Measurements from ENCODE around the gene WDR49. TPM values are rescaled to one million over a fixed set of nuclear protein-coding genes. Genes with fewer than 3 reads are reported as not detected.

The WDR49 gene
- 0.22 TPM in 1 of 2 replicates, not detected in the other for total RNA-seq (2012; rRNA removed)

- Histone ChIP-seq H3K4me2 (ENCODE audit: low read length) (no peak within 1 kb of the TSS), H3K9ac (ENCODE audit: low read depth, low read length) (no peak within 1 kb of the TSS), H3K27me3 (ENCODE audit: control insufficient read depth, insufficient read depth, low read length) (no peaks in the 10 kb centered on the region), H3K4me1 (ENCODE audit: control insufficient read depth, insufficient read depth, low read length) (no peaks in the 10 kb centered on the region), H3K36me3 (ENCODE audit: insufficient read depth, low read length) (no peaks in the 10 kb centered on the region), H3K9me3 (replicated peaks; ENCODE audit: low read length) (no peaks in the 10 kb centered on the region), H3K4me3 (ENCODE audit: low read length) (no peak within 1 kb of the TSS)
These were observed at the start of gene WDR49 for GRCh38 chr3:167653760-167654159. Gene WDR49, minus strand, starts transcription at chr3:167653942. Its CDS starts 517 bp downstream, at chr3:167653425.

DNA sequence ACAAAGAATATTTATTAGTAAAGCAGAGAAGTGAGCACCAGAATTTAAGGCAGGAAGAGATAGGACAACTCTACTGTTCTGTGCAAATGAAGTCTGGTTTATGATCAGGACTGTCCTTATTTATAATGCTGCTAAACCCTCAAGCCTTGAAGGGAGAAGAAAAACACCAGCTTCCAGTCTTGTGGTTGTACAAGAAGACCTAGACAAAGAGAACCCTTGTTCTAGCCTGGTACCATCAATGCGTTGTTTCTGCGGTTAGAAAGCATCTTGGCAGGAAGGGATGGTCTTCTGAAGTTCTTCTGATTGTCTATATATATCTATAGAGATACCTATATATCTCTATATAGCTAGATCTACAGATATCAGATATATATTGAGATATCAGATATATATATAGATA is 47.2 kb upstream of the WDR49 start:
- H3K27me3 ChIP-seq (ENCODE audit: control insufficient read depth, insufficient read depth, low read length): no peaks in the 10 kb centered on the region
- no peak overlapping the region for H3K4me3 ChIP-seq (ENCODE audit: low read length)

DNA sequence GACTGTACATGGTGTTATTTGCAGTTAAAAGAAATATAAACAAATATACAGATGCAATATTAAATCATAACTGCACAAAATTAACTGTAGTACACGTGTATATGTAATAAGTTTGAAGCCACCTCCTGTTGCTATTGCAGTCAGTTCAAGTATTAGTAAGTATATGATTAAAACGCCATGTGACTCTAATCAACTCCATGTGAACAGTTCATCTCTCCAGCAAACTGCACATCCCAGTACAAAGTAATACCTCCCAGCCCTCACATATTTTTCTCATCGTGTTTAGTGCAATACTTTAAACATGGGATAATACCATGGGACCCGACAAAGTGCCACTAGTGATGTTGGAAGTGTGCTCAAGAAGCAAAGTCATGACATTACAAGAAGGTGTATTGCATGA is 46.3 kb upstream of the WDR49 start:
- peaks cover 31% of the 10 kb centered on the region for H3K36me3 ChIP-seq (ENCODE audit: insufficient read depth, low read length)
- H3K9ac ChIP-seq (ENCODE audit: low read depth, low read length): no peak overlapping the region
- peaks cover 3% of the 10 kb centered on the region for H3K4me1 ChIP-seq (ENCODE audit: control insufficient read depth, insufficient read depth, low read length)
- H3K27me3 ChIP-seq (ENCODE audit: control insufficient read depth, insufficient read depth, low read length): no peaks in the 10 kb centered on the region
- H3K4me2 ChIP-seq (ENCODE audit: low read length): no peak overlapping the region
- H3K9me3 ChIP-seq (replicated peaks; ENCODE audit: low read length): no peaks in the 10 kb centered on the region
- no peak overlapping the region for H3K4me3 ChIP-seq (ENCODE audit: low read length)

More for the DNA sequence above, 47.2 kb upstream of the WDR49 start:
- no peaks in the 10 kb centered on the region for H3K9me3 ChIP-seq (replicated peaks; ENCODE audit: low read length)
- peaks cover 10% of the 10 kb centered on the region for H3K4me1 ChIP-seq (ENCODE audit: control insufficient read depth, insufficient read depth, low read length)
- peaks cover 23% of the 10 kb centered on the region for H3K36me3 ChIP-seq (ENCODE audit: insufficient read depth, low read length)
- no peak overlapping the region for H3K9ac ChIP-seq (ENCODE audit: low read depth, low read length)
- no peak overlapping the region for H3K4me2 ChIP-seq (ENCODE audit: low read length)

DNA sequence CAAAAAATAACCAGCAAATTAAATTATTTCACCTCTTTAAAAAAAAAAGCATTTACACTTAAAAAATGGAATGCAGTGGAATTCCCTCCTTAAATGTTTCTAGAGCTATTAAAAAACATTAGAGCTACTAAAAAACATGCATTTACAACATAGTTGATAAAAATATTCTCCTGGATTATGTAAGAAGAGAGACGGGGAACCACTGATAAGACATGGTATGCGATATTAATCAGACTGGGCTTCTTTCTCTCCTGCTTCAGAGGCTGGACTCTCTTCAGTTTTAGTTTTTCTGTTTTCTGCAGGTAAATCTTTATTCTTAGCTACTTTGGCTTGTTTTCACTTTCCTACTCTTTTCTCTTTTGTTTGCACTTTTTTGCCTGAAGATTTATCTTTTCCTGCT is 40.4 kb upstream of the WDR49 start:
- H3K27me3 ChIP-seq (ENCODE audit: control insufficient read depth, insufficient read depth, low read length): no peaks in the 10 kb centered on the region
- no peak overlapping the region for H3K4me2 ChIP-seq (ENCODE audit: low read length)
- no peaks in the 10 kb centered on the region for H3K4me1 ChIP-seq (ENCODE audit: control insufficient read depth, insufficient read depth, low read length)
- H3K4me3 ChIP-seq (ENCODE audit: low read length): no peak overlapping the region
- H3K36me3 ChIP-seq (ENCODE audit: insufficient read depth, low read length): peaks cover 42% of the 10 kb centered on the region
- H3K9ac ChIP-seq (ENCODE audit: low read depth, low read length): no peak overlapping the region
- H3K9me3 ChIP-seq (replicated peaks; ENCODE audit: low read length): no peaks in the 10 kb centered on the region

DNA sequence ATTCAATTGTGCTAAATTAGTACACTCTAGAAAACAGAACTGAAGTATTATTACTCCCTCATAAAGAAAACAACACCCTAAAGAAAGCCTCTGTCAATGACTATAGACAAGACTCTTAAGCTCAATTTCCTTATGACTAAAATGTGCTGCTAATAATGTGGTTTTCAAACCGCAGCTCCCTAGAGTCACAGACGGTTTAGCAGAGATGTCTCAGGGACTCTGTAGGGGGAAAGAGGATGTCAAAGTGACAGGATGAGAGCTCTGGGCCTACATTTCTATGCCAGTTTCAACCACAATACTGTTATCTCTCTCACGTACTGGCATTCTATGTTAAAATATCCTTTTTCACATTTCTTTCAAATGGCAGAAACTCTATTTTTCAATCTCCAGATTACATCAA is 37.6 kb upstream of the WDR49 start:
- Histone ChIP-seq H3K27me3 (ENCODE audit: control insufficient read depth, insufficient read depth, low read length) (no peaks in the 10 kb centered on the region), H3K4me3 (ENCODE audit: low read length) (no peak overlapping the region), H3K9me3 (replicated peaks; ENCODE audit: low read length) (no peaks in the 10 kb centered on the region), H3K4me1 (ENCODE audit: control insufficient read depth, insufficient read depth, low read length) (no peaks in the 10 kb centered on the region), H3K4me2 (ENCODE audit: low read length) (no peak overlapping the region), H3K9ac (ENCODE audit: low read depth, low read length) (no peak overlapping the region), H3K36me3 (ENCODE audit: insufficient read depth, low read length) (peaks cover 40% of the 10 kb centered on the region)

GRCh38 chr3:167684388-167684993 is 30.7 kb upstream of the WDR49 start:
- Histone ChIP-seq H3K4me2 (ENCODE audit: low read length) (no peak overlapping the region), H3K36me3 (ENCODE audit: insufficient read depth, low read length) (peaks cover 36% of the 10 kb centered on the region)

DNA sequence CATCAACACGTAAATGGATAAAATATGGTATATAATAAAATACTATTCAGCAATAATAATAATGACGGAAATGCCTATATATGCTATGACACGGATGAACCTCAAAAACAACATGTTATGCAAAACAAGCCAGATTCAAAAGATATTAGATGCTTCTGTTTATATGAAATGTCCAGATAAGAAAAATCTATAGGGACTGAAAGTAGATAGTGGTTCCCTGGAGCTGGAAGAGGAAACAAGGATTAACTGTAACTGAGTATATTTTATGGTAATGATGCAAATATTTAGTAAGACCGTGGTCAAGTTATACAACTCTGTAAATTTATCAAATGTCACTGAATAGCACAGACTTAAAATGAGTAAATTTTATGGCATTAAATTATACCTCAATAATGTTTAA is 25.8 kb upstream of the WDR49 start:
- Histone ChIP-seq H3K4me3 (ENCODE audit: low read length) (no peak overlapping the region), H3K9me3 (replicated peaks; ENCODE audit: low read length) (no peaks in the 10 kb centered on the region), H3K4me1 (ENCODE audit: control insufficient read depth, insufficient read depth, low read length) (no peaks in the 10 kb centered on the region), H3K9ac (ENCODE audit: low read depth, low read length) (no peak overlapping the region), H3K27me3 (ENCODE audit: control insufficient read depth, insufficient read depth, low read length) (no peaks in the 10 kb centered on the region), H3K36me3 (ENCODE audit: insufficient read depth, low read length) (peaks cover 31% of the 10 kb centered on the region), H3K4me2 (ENCODE audit: low read length) (no peak overlapping the region)

More at GRCh38 chr3:167684388-167684993, 30.7 kb upstream of the WDR49 start:
- H3K4me3 ChIP-seq (ENCODE audit: low read length): no peak overlapping the region
- H3K27me3 ChIP-seq (ENCODE audit: control insufficient read depth, insufficient read depth, low read length): no peaks in the 10 kb centered on the region
- no peak overlapping the region for H3K9ac ChIP-seq (ENCODE audit: low read depth, low read length)
- no peaks in the 10 kb centered on the region for H3K4me1 ChIP-seq (ENCODE audit: control insufficient read depth, insufficient read depth, low read length)
- no peaks in the 10 kb centered on the region for H3K9me3 ChIP-seq (replicated peaks; ENCODE audit: low read length)

DNA sequence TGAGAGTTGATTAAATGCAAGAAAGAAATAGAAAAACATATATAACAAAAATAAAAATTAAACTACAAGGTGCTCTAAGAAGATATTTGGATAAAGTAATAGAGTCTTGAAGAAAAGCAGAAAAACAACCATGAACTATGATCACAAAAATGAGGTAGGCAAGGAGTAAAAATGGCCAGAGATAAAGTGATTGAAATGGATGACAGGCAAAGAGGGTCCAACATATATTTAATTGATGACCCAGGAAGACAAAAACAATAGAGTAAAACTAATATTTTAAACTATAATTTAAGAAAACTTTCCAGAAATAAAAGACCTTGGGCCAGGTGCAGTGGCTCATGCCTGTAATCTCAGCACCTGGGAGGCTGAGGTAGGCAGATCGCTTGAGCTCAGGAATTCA is 22.1 kb upstream of the WDR49 start:
- H3K36me3 ChIP-seq (ENCODE audit: insufficient read depth, low read length): peaks cover 25% of the 10 kb centered on the region
- H3K4me3 ChIP-seq (ENCODE audit: low read length): no peak overlapping the region
- no peak overlapping the region for H3K4me2 ChIP-seq (ENCODE audit: low read length)
- H3K4me1 ChIP-seq (ENCODE audit: control insufficient read depth, insufficient read depth, low read length): no peaks in the 10 kb centered on the region
- H3K9ac ChIP-seq (ENCODE audit: low read depth, low read length): no peak overlapping the region
- no peaks in the 10 kb centered on the region for H3K27me3 ChIP-seq (ENCODE audit: control insufficient read depth, insufficient read depth, low read length)
- no peaks in the 10 kb centered on the region for H3K9me3 ChIP-seq (replicated peaks; ENCODE audit: low read length)

DNA sequence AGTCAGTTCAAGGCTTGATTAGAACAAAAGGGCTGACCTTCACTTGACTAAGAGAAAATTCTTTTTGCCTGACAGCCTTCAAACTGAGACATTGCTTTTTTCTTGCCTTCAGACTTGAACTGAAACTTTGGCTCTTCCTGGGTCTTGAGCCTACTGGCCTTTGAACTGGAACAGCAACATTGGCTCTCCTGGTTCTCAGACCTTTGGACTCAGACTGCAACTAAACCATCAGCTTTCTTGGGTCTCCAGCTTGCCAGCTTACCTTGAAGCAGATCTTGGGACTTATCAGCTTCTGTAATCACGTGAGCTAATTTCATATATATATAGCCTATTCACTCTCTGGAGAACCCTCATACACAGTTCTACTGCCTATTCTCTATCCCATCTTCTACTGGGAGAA is 19.5 kb upstream of the WDR49 start:
- H3K4me1 ChIP-seq (ENCODE audit: control insufficient read depth, insufficient read depth, low read length): no peaks in the 10 kb centered on the region
- H3K4me3 ChIP-seq (ENCODE audit: low read length): no peak overlapping the region

GRCh38 chr3:167671878-167672427 is 18.2 kb upstream of the WDR49 start:
- Histone ChIP-seq H3K4me3 (ENCODE audit: low read length) (no peak overlapping the region), H3K9me3 (replicated peaks; ENCODE audit: low read length) (no peaks in the 10 kb centered on the region), H3K9ac (ENCODE audit: low read depth, low read length) (no peak overlapping the region), H3K4me1 (ENCODE audit: control insufficient read depth, insufficient read depth, low read length) (no peaks in the 10 kb centered on the region), H3K27me3 (ENCODE audit: control insufficient read depth, insufficient read depth, low read length) (no peaks in the 10 kb centered on the region), H3K4me2 (ENCODE audit: low read length) (no peak overlapping the region), H3K36me3 (ENCODE audit: insufficient read depth, low read length) (peaks cover 21% of the 10 kb centered on the region)

More for the DNA sequence above, 19.5 kb upstream of the WDR49 start:
- no peaks in the 10 kb centered on the region for H3K9me3 ChIP-seq (replicated peaks; ENCODE audit: low read length)
- H3K36me3 ChIP-seq (ENCODE audit: insufficient read depth, low read length): peaks cover 21% of the 10 kb centered on the region
- no peaks in the 10 kb centered on the region for H3K27me3 ChIP-seq (ENCODE audit: control insufficient read depth, insufficient read depth, low read length)
- H3K9ac ChIP-seq (ENCODE audit: low read depth, low read length): no peak overlapping the region
- H3K4me2 ChIP-seq (ENCODE audit: low read length): no peak overlapping the region

DNA sequence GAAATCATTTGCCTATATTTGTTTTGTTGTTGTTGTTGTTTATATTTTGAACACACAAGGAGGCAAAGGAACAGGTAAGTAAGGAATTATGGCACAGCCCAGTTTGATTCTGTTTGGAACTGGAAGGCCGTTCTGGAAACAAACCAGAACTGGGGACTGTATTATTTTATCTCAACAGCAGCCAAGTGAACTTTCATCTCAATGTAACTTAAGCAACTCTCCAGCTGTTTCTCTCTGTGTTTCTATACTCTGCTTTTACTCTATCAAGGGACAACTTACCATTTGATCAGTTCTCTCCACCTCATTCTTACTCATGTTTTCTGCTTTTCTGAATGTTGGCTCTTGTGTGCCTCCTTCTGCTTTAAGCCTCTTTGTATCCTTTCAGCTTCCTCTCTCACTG is 16.0 kb upstream of the WDR49 start:
- H3K4me1 ChIP-seq (ENCODE audit: control insufficient read depth, insufficient read depth, low read length): no peaks in the 10 kb centered on the region
- H3K4me2 ChIP-seq (ENCODE audit: low read length): no peak overlapping the region
- H3K36me3 ChIP-seq (ENCODE audit: insufficient read depth, low read length): peaks cover 16% of the 10 kb centered on the region
- no peaks in the 10 kb centered on the region for H3K27me3 ChIP-seq (ENCODE audit: control insufficient read depth, insufficient read depth, low read length)
- H3K9ac ChIP-seq (ENCODE audit: low read depth, low read length): no peak overlapping the region
- no peaks in the 10 kb centered on the region for H3K9me3 ChIP-seq (replicated peaks; ENCODE audit: low read length)
- H3K4me3 ChIP-seq (ENCODE audit: low read length): no peak overlapping the region

- H3K4me2 ChIP-seq (ENCODE audit: low read length): no peak overlapping the region
- H3K4me1 ChIP-seq (ENCODE audit: control insufficient read depth, insufficient read depth, low read length): no peaks in the 10 kb centered on the region
These were observed 14.9 kb upstream of the WDR49 start for GRCh38 chr3:167668651-167669050.

More at GRCh38 chr3:167668651-167669050, 14.9 kb upstream of the WDR49 start:
- Histone ChIP-seq H3K9ac (ENCODE audit: low read depth, low read length) (no peak overlapping the region), H3K4me3 (ENCODE audit: low read length) (no peak overlapping the region), H3K27me3 (ENCODE audit: control insufficient read depth, insufficient read depth, low read length) (no peaks in the 10 kb centered on the region), H3K36me3 (ENCODE audit: insufficient read depth, low read length) (peaks cover 8% of the 10 kb centered on the region), H3K9me3 (replicated peaks; ENCODE audit: low read length) (no peaks in the 10 kb centered on the region)
